ENCODE measurements around the gene SFTA2. TPM values are rescaled to one million over a fixed set of nuclear protein-coding genes. Genes with fewer than 3 reads are reported as not detected.

SFTA2 gene
- total RNA-seq, 1 experiment from 2014 or later, result not detected

GRCh38 chr6:30894381-30894780, 37.6 kb downstream of the SFTA2 start:
- Histone ChIP-seq H3F3A (ENCODE audit: low read length, unreplicated experiment) (no peaks in the 10 kb centered on the region), H3K27me3 (ENCODE audit: low read length) (no peaks in the 10 kb centered on the region), H3K27ac (ENCODE audit: low read length) (no peak overlapping the region), H2AFZ (ENCODE audit: low read length) (no peak overlapping the region), H3K9me3 (ENCODE audit: low read length) (no peaks in the 10 kb centered on the region), H3K4me2 (ENCODE audit: low read length) (no peak overlapping the region), H3K4me1 (ENCODE audit: insufficient read depth, low read length) (no peaks in the 10 kb centered on the region), H3K9me2 (replicated peaks; ENCODE audit: low read length) (no peaks in the 10 kb centered on the region), H3K9ac (ENCODE audit: low read length) (no peak overlapping the region), H3K79me2 (ENCODE audit: low read length) (peaks cover 2% of the 10 kb centered on the region), H3K36me3 (ENCODE audit: low read depth, low read length) (peaks cover 53% of the 10 kb centered on the region), H4K20me1 (ENCODE audit: low read length) (no peaks in the 10 kb centered on the region), H3K4me3 (ENCODE audit: low read length) (no peak overlapping the region)
- ChIA-PET CTCF (no interaction called here), POLR2A (ENCODE audit: unreplicated experiment) (no interaction called here)
- intact Hi-C loops (cut with micrococcal nuclease), result no loop called here
- no TSS peak for BruUV-seq (replicated peaks)
- DNase-seq (no peak), ATAC-seq (no peak)
- TF ChIP-seq EZH2 (IDR thresholded peaks at IDR 0.05; ENCODE audit: low read length, unreplicated experiment) (no peak), CTCF (conservative IDR thresholded peaks at IDR 0.05; ENCODE audit: low read depth, low read length) (no peak), EZH2phosphoT487 (IDR thresholded peaks at IDR 0.05; ENCODE audit: borderline replicate concordance, low read length) (no peak)

GRCh38 chr6:30893666-30894065, 38.3 kb downstream of the SFTA2 start:
- H3K27me3 ChIP-seq (ENCODE audit: low read length), result no peaks in the 10 kb centered on the region
- BruUV-seq (replicated peaks), result no TSS peak
- no peak for DNase-seq
- H3F3A ChIP-seq (ENCODE audit: low read length, unreplicated experiment), result no peaks in the 10 kb centered on the region
- H3K36me3 ChIP-seq (ENCODE audit: low read depth, low read length), result peaks cover 56% of the 10 kb centered on the region
- H4K20me1 ChIP-seq (ENCODE audit: low read length), result peaks cover 3% of the 10 kb centered on the region; the same call in 1 of the 2 replicates
- H3K4me2 ChIP-seq (ENCODE audit: low read length), result no peak overlapping the region
- intact Hi-C loops (cut with micrococcal nuclease), result no loop called here
- POLR2A ChIA-PET (ENCODE audit: unreplicated experiment), result no interaction called here
- H3K79me2 ChIP-seq (ENCODE audit: low read length), result peaks cover 9% of the 10 kb centered on the region
- CTCF ChIA-PET, result no interaction called here
- ATAC-seq, result no peak
- H3K9ac ChIP-seq (ENCODE audit: low read length), result no peak overlapping the region
- H2AFZ ChIP-seq (ENCODE audit: low read length), result no peak overlapping the region
- H3K4me3 ChIP-seq (ENCODE audit: low read length), result no peak overlapping the region
- H3K9me3 ChIP-seq (ENCODE audit: low read length), result no peaks in the 10 kb centered on the region
- TF ChIP-seq EZH2 (IDR thresholded peaks at IDR 0.05; ENCODE audit: low read length, unreplicated experiment), result no peak
- no peak for TF ChIP-seq EZH2phosphoT487 (IDR thresholded peaks at IDR 0.05; ENCODE audit: borderline replicate concordance, low read length)
- no peak for TF ChIP-seq CTCF (conservative IDR thresholded peaks at IDR 0.05; ENCODE audit: low read depth, low read length)
- no peaks in the 10 kb centered on the region for H3K9me2 ChIP-seq (replicated peaks; ENCODE audit: low read length)
- no peak overlapping the region for H3K27ac ChIP-seq (ENCODE audit: low read length)
- H3K4me1 ChIP-seq (ENCODE audit: insufficient read depth, low read length), result 0 out of 2 replicates have a peak, but pooled peaks cover under 1% of the 10 kb centered on the region

GRCh38 chr6:30893001-30893591, 38.9 kb downstream of the SFTA2 start:
- ChIA-PET CTCF (no interaction called here), POLR2A (ENCODE audit: unreplicated experiment) (no interaction called here)
- Histone ChIP-seq H3F3A (ENCODE audit: low read length, unreplicated experiment) (no peaks in the 10 kb centered on the region), H3K4me1 (ENCODE audit: insufficient read depth, low read length) (peaks cover 6% of the 10 kb centered on the region), H2AFZ (ENCODE audit: low read length) (no peak overlapping the region), H3K9ac (ENCODE audit: low read length) (no peak overlapping the region), H3K27me3 (ENCODE audit: low read length) (no peaks in the 10 kb centered on the region), H3K36me3 (ENCODE audit: low read depth, low read length) (peaks cover 52% of the 10 kb centered on the region), H3K9me3 (ENCODE audit: low read length) (no peaks in the 10 kb centered on the region), H3K9me2 (replicated peaks; ENCODE audit: low read length) (no peaks in the 10 kb centered on the region), H3K4me3 (ENCODE audit: low read length) (no peak overlapping the region), H4K20me1 (ENCODE audit: low read length) (peaks cover 9% of the 10 kb centered on the region; the same call in 1 of the 2 replicates), H3K4me2 (ENCODE audit: low read length) (no peak overlapping the region), H3K27ac (ENCODE audit: low read length) (no peak overlapping the region), H3K79me2 (ENCODE audit: low read length) (peaks cover 15% of the 10 kb centered on the region)
- DNase-seq (no peak), ATAC-seq (no peak)
- BruUV-seq (replicated peaks), result no TSS peak
- peak; percentile 42 for TF ChIP-seq CTCF (conservative IDR thresholded peaks at IDR 0.05; ENCODE audit: low read depth, low read length)
- no peak for TF ChIP-seq EZH2 (IDR thresholded peaks at IDR 0.05; ENCODE audit: low read length, unreplicated experiment)
- no peak for TF ChIP-seq EZH2phosphoT487 (IDR thresholded peaks at IDR 0.05; ENCODE audit: borderline replicate concordance, low read length)
- intact Hi-C loops (cut with micrococcal nuclease), result no loop called here

Measured in PC-3 (cell line).